Activated CD4-positive, alpha-beta T cell treated with anti-CD3 and anti-CD28 coated beads, Interleukin-2, amount 50 U/mL, for 16 hours (primary cell): ENCODE results near the gene HTRA1.

ENCODE experiments used
- DNase-seq: peaks from one replicate; pipeline ENCODE4 v3.0.0-alpha.2; 2020

Gene HTRA1

DNA sequence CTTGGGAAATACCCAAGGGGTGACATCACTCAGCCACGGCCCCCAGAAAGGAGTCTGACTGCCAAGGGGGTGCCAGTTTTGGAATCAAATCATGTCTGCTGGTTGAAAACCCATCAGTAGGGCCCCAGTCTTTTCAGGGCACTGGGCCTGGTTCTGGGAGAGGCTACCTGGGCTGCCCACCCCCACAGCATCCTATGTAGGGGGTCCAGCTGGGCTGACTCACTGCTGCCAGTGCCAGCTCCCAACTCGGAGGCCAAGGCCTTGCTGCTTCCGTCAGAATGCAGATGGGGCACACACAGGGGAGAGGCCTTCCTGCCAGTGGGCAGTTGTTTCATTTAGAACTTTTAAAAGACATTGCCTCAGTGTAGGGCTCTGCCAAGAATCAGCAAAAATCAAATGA is 59.7 kb downstream of the HTRA1 start:
- no peak for DNase-seq

- DNase-seq: no peak
Measured at GRCh38 chr10:122524811-122525210, 63.5 kb downstream of the HTRA1 start.

DNA sequence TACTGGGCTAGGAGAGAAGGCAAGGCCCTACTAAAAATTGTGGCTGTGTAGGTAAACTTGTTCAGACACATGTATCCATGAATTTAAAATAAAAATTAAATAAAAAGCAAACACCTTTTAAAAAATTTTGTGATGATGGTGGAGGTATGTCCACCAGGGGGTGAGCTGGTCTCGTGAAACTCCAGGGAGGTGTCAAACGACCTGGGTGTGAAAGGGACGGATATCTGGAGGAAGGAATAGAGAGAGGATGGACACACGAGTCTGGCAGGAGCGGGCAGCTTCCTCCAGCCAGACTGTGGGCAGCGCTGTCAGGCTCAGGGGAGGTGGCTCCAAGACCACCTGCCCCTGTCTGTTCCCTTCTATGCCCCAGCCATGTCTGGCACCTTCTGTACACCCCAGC is 64.4 kb downstream of the HTRA1 start:
- no peak for DNase-seq

- no peak for DNase-seq
Measured at GRCh38 chr10:122526892-122527291, 65.5 kb downstream of the HTRA1 start.

DNA sequence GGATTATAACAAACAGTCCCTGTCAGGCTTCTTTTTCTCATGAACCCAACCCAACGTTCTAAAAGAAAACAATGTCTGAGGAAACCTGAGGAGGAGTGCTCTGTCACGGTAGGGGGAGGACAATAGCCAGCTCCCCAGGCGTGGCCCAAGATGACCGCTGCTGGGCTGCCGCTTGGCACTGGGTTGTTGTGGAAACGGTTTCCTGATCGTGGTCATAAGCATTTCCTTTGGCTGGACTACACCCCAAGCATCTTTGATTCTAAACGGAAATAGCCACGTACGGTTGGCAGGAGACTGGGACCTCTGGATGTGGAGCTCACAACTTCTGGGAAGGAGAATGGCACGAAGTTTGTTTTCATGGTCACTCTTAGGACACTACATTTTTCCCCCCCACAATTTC is 68.8 kb downstream of the HTRA1 start:
- DNase-seq: no peak

GRCh38 chr10:122531261-122531660 is 69.9 kb downstream of the HTRA1 start:
- no peak for DNase-seq

DNA sequence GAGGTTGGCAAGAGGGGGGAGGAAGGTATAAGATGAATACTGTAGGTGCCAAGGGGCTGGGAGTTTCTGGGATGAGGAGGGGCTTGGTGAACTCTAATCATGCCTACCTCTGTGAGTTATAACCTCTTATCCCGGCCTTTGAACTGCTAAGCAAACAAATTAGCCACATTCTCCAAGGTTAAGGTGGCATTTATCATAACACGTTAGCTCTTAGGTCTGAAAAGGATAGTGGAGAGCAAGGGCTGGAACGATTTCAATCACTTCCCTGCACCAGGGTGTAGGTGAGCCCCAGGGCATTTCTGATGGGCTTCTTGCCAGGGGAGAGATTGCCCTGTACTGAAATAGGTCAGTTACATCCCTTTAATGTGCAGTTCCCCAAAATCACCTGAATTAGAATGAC is 70.6 kb downstream of the HTRA1 start:
- DNase-seq: no peak

GRCh38 chr10:122532601-122533296 is 71.4 kb downstream of the HTRA1 start:
- DNase-seq: no peak

DNA sequence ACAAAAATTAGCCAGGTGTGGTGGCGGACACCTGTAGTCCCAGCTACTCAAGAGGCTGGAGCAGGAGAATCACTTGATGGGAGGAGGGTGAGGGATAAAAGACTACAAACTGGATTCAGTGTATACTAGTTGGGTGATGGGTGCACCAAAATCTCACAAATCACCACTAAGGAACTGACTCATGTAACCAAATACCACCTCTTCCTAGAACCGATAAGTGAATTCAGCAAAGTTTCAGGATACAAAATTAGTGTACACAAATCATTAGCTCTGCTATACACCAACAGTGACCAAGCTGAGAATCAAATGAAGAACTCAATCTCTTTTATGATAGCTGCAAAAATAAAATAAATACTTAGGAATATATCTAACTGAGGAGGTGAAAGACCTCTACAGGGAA is 76.2 kb downstream of the HTRA1 start:
- DNase-seq: peak; percentile 18

GRCh38 chr10:122541541-122542002 is 80.2 kb downstream of the HTRA1 start:
- DNase-seq: peak; percentile 46

DNA sequence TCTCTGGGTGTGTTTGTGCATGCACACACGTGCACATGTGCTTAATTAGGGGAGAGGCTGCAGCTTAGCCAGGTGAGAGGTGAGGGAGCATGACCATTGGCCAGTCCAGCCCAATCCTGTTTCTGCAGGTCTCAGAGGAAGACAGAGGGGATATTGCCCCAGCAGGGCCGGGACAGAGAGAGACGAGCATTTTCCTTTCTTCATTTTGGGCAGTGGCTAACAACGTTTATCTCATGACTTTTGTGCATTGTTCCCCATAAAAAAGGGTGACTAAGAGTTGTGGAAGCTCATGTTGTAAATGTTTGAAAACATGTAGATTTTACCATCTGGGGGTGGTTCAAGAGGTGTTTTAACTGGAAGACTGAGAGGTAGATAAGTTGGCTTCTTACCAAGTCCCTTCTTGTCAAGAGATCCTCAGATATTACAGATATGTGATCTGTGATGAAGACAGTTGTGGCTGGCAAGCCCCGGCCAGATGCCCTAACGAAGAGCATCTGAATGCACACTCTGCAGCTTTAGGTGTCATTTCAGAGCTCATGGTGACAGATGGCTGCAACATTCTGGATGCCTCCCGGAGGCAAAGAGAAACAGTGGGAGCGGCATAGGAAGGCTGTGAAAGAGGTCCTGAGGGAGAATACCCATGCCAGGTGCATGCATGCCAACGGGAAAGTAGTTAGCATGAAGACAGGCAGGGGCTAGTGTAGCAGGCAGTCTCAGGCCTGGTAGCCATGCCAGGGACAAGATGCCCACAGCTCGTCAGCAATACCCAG is 82.5 kb downstream of the HTRA1 start:
- DNase-seq: no peak

GRCh38 chr10:122544493-122544892 is 83.1 kb downstream of the HTRA1 start:
- no peak for DNase-seq

GRCh38 chr10:122546242-122546641 is 84.9 kb downstream of the HTRA1 start:
- no peak for DNase-seq

GRCh38 chr10:122548407-122549085 is 87.2 kb downstream of the HTRA1 start:
- no peak for DNase-seq

GRCh38 chr10:122549636-122550035 is 88.3 kb downstream of the HTRA1 start:
- DNase-seq: no peak

- no peak for DNase-seq
Measured at GRCh38 chr10:122550427-122550826, 89.1 kb downstream of the HTRA1 start.

GRCh38 chr10:122550983-122551382 is 89.6 kb downstream of the HTRA1 start:
- DNase-seq: no peak

- DNase-seq: peak; percentile 22
Measured at GRCh38 chr10:122551450-122551849, 90.1 kb downstream of the HTRA1 start.

DNA sequence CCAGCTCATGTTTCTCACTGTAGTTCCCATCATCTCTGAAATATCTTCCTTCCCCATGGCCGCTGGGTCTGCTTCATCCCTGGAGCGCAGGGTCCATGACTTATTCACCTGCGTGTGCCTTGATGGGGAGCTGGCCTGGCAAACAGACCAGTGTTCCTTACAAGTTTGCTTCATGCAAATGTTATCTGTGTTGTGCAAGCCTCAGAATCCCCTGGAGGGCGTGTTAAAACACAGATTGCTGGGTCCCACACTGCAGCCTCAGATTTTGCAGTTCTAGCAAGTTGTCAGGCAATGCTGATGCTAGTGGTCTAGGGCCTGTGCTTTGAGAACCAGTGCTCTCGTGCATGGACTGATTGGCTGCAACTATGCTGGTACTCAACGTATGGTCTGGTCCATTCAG is 92.0 kb downstream of the HTRA1 start:
- DNase-seq: no peak

- no peak for DNase-seq
Measured at GRCh38 chr10:122554131-122555036, 93.0 kb downstream of the HTRA1 start.

- DNase-seq: no peak
Measured at GRCh38 chr10:122555442-122555841, 94.1 kb downstream of the HTRA1 start.

GRCh38 chr10:122557516-122557915 is 96.2 kb downstream of the HTRA1 start:
- no peak for DNase-seq

- no peak for DNase-seq
Measured at GRCh38 chr10:122558452-122558851, 97.1 kb downstream of the HTRA1 start.
